Liver (tissue), 9 donors: ENCODE measurements around the gene RCAN2. TPM values are rescaled to one million over a fixed set of nuclear protein-coding genes. Genes with fewer than 3 reads are reported as not detected.

Source experiments
- DNase-seq: peaks from one replicate; pipeline ENCODE4 v3.0.0-alpha.2; 2017; ENCODE audit warnings: low spot score
- H3K27ac ChIP-seq, 2 donors: one replicate each; pipeline ENCODE4 v1.7.0; 2013; ENCODE audit warnings: inconsistent platforms in 2 of 2, low read length in 2 of 2, control low read depth in 1 of 2, low read depth in 1 of 2, mild to moderate bottlenecking in 1 of 2
- H3K27me3 ChIP-seq, 4 donors: one replicate each; pipeline versions ENCODE4 v1.6.1 to v1.7.0; 2013; ENCODE audit warnings: low read length in 3 of 4, inconsistent platforms in 1 of 4, mild to moderate bottlenecking in 1 of 4, moderate library complexity in 1 of 4; ENCODE audit not compliant: control insufficient read depth in 4 of 4, insufficient read depth in 4 of 4
- H3K36me3 ChIP-seq, 4 donors: one replicate each; pipeline versions ENCODE4 v1.6.1 to v1.7.0; 2013; ENCODE audit warnings: low read length in 3 of 4, mild to moderate bottlenecking in 3 of 4, low read depth in 1 of 4, moderate library complexity in 1 of 4; ENCODE audit not compliant: control insufficient read depth in 4 of 4, insufficient read depth in 3 of 4
- H3K4me1 ChIP-seq, 4 donors: one replicate each; pipeline versions ENCODE4 v1.6.1 to v1.7.0; 2013; ENCODE audit warnings: low read length in 3 of 4, mild to moderate bottlenecking in 3 of 4, moderate library complexity in 1 of 4; ENCODE audit not compliant: control insufficient read depth in 4 of 4, insufficient read depth in 4 of 4
- H3K4me3 ChIP-seq, 3 donors: one replicate each; pipeline versions ENCODE4 v1.6.1 to v1.7.0; 2013; ENCODE audit warnings: low read length in 3 of 3, control low read depth in 1 of 3, low read depth in 1 of 3, mild to moderate bottlenecking in 1 of 3
- H3K9ac ChIP-seq, 2 donors: one replicate each; pipeline ENCODE4 v1.7.0; 2013; ENCODE audit warnings: low read length in 2 of 2, mild to moderate bottlenecking in 2 of 2, moderate library complexity in 2 of 2, control low read depth in 1 of 2, low read depth in 1 of 2
- H3K9me3 ChIP-seq, 4 donors: one replicate each; pipeline versions ENCODE4 v1.6.1 to v1.7.0; 2013; ENCODE audit warnings: low read length in 3 of 4; ENCODE audit not compliant: control insufficient read depth in 4 of 4
- EGR1 ChIP-seq, 2 donors: IDR thresholded peaks; 2 replicates each; pipeline ENCODE4 v1.6.1; 2016 to 2018; ENCODE audit warnings: antibody characterized with exemption in 2 of 2, low read depth in 2 of 2
- FOXA1 ChIP-seq: IDR thresholded peaks from 2 replicates; pipeline ENCODE4 v1.6.1; 2016; ENCODE audit warnings: antibody characterized with exemption
- FOXA2 ChIP-seq: IDR thresholded peaks from 2 replicates; pipeline ENCODE4 v1.6.1; 2016; ENCODE audit warnings: antibody characterized with exemption
- GABPA ChIP-seq, 2 donors: IDR thresholded peaks in 1 of 2; conservative IDR thresholded peaks in 1 of 2; 2 replicates each; pipeline ENCODE4 v1.6.1; 2016; ENCODE audit warnings: antibody characterized with exemption in 2 of 2, mild to moderate bottlenecking in 1 of 2, moderate library complexity in 1 of 2
- HNF4A ChIP-seq, 2 donors: conservative IDR thresholded peaks; 2 replicates each; pipeline ENCODE4 v1.6.1; 2016; ENCODE audit warnings: antibody characterized with exemption in 2 of 2, mild to moderate bottlenecking in 2 of 2
- HNF4G ChIP-seq: IDR thresholded peaks from 2 replicates; pipeline ENCODE4 v1.6.1; 2016; ENCODE audit warnings: antibody characterized with exemption
- JUND ChIP-seq, 2 donors: IDR thresholded peaks; 2 replicates each; pipeline ENCODE4 v1.6.1; 2016; ENCODE audit warnings: antibody characterized with exemption in 2 of 2
- NR2F2 ChIP-seq: IDR thresholded peaks from 2 replicates; pipeline ENCODE4 v1.6.1; 2016; ENCODE audit warnings: antibody characterized with exemption
- RAD21 ChIP-seq, 2 donors: IDR thresholded peaks; 2 replicates each; pipeline ENCODE4 v1.6.1; 2016; ENCODE audit warnings: antibody characterized with exemption in 2 of 2, mild to moderate bottlenecking in 2 of 2
- RXRA ChIP-seq, 2 donors: IDR thresholded peaks; 2 replicates each; pipeline ENCODE4 v1.6.1; 2017 to 2018; ENCODE audit warnings: antibody characterized with exemption in 2 of 2, mild to moderate bottlenecking in 1 of 2
- SP1 ChIP-seq: IDR thresholded peaks from 2 replicates; pipeline ENCODE4 v1.6.1; 2018; ENCODE audit warnings: antibody characterized with exemption, mild to moderate bottlenecking
- TAF1 ChIP-seq: conservative IDR thresholded peaks from 2 replicates; pipeline ENCODE4 v1.6.1; 2016; ENCODE audit warnings: antibody characterized with exemption, mild to moderate bottlenecking
- YY1 ChIP-seq: IDR thresholded peaks from 2 replicates; pipeline ENCODE4 v1.6.1; 2016; ENCODE audit warnings: antibody characterized with exemption, mild to moderate bottlenecking
- WGBS: extraction: QIAGEN DNeasy Blood & Tissue Kit; methylation state at CpG from one replicate; pipeline ENCODE4 v1.1.7; 2013; 5-methylcytosine and 5-hydroxymethylcytosine counted together
- polyA plus RNA-seq, 2 donors: library from polyadenylated mRNA; stranded (reverse) in 1 of 2; unstranded in 1 of 2; fragments of 200-250 nt in 1 of 2; fragments of >200 nt in 1 of 2; fragmentation: Nextera tagmentation in 1 of 2; extraction: Ambion mirVana in 1 of 2; gene quantifications; one replicate each; pipeline versions ENCODE4 v1.2.1 to v1.2.3, GENCODE V29; 2013 to 2015
- total RNA-seq, 2 donors: library from RNA; depleted of rRNA; stranded (reverse); fragments of >200 nt; gene quantifications; one replicate each; pipeline ENCODE4 v1.2.3, GENCODE V29; 2014
- TF ChIP-seq, protein P1 (sequence below): fragments of 150-350 bp; IDR thresholded peaks from 2 replicates; pipeline ENCODE4 v1.5.1; 2017; ENCODE audit warnings: improper control_type of control experiment, low read depth, low read length; ENCODE audit not compliant: missing input control
- TF ChIP-seq, protein P2 (sequence below): IDR thresholded peaks from 2 replicates; pipeline ENCODE4 v1.6.1; 2016; ENCODE audit warnings: antibody characterized with exemption, mild to moderate bottlenecking
- TF ChIP-seq, protein P3 (sequence below): IDR thresholded peaks from 2 replicates; pipeline ENCODE4 v1.6.1; 2016; ENCODE audit warnings: antibody characterized with exemption
- TF ChIP-seq, protein P4 (sequence below): IDR thresholded peaks from 2 replicates; pipeline ENCODE4 v1.6.1; 2016; ENCODE audit warnings: antibody characterized with exemption
- donor health status: healthy.
- donor health status: healthy.
- donor health status: healthy.
- donor health status: healthy.
- donor health status: healthy.

RCAN2 gene
- total and polyA plus RNA-seq, 4 donors: 0.19 to 8.2 (median 2.4) TPM

DNA sequence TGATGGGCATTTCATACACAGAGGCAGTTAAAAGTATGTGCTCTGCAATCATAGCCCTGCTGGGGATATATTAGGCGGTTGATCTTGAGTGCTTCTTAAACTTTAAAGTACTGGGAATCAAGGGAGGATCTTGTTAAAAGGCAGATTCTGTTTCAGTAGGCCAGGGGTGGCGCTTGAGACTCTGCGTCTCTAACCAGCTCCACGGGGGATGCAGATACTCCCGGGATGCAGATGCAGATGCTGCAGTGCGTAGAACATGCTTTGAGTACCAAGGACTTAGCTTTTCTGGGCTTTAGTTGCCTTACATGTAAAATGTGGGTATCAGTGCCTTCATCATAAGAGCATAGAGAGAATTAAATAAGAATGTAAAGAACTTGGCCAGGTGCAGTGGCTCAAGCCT lies 276.0 kb downstream of the RCAN2 start:
- Histone ChIP-seq H3K9me3 (no peaks in the 10 kb centered on the region), H3K4me1 (peaks cover 0 to 2% (median 0%) of the 10 kb centered on the region in 4 donors), H3K4me3 (no peak overlapping the region), H3K27me3 (no peaks in the 10 kb centered on the region), H3K9ac (no peak overlapping the region), H3K27ac (no peak overlapping the region), H3K36me3 (no peaks in the 10 kb centered on the region)
- DNase-seq: no peak
- TF ChIP-seq FOXA1 (no peak), HNF4A (conservative IDR thresholded peaks at IDR 0.05) (no peak), EGR1 (IDR thresholded peaks at IDR 0.05; ENCODE audit: low read depth in 2 of 2) (no peak), RAD21 (IDR thresholded peaks at IDR 0.05) (no peak), RXRA (IDR thresholded peaks at IDR 0.05) (no peak), YY1 (no peak), TAF1 (no peak), NR2F2 (no peak), JUND (IDR thresholded peaks at IDR 0.05) (no peak), HNF4G (no peak), GABPA (IDR thresholded peaks at IDR 0.05 in 1 of 2, conservative IDR thresholded peaks at IDR 0.05 in 1 of 2) (no peak), FOXA2 (no peak)
- TF ChIP-seq, protein P1, sequence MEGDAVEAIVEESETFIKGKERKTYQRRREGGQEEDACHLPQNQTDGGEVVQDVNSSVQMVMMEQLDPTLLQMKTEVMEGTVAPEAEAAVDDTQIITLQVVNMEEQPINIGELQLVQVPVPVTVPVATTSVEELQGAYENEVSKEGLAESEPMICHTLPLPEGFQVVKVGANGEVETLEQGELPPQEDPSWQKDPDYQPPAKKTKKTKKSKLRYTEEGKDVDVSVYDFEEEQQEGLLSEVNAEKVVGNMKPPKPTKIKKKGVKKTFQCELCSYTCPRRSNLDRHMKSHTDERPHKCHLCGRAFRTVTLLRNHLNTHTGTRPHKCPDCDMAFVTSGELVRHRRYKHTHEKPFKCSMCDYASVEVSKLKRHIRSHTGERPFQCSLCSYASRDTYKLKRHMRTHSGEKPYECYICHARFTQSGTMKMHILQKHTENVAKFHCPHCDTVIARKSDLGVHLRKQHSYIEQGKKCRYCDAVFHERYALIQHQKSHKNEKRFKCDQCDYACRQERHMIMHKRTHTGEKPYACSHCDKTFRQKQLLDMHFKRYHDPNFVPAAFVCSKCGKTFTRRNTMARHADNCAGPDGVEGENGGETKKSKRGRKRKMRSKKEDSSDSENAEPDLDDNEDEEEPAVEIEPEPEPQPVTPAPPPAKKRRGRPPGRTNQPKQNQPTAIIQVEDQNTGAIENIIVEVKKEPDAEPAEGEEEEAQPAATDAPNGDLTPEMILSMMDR: no peak
- TF ChIP-seq, protein P2, sequence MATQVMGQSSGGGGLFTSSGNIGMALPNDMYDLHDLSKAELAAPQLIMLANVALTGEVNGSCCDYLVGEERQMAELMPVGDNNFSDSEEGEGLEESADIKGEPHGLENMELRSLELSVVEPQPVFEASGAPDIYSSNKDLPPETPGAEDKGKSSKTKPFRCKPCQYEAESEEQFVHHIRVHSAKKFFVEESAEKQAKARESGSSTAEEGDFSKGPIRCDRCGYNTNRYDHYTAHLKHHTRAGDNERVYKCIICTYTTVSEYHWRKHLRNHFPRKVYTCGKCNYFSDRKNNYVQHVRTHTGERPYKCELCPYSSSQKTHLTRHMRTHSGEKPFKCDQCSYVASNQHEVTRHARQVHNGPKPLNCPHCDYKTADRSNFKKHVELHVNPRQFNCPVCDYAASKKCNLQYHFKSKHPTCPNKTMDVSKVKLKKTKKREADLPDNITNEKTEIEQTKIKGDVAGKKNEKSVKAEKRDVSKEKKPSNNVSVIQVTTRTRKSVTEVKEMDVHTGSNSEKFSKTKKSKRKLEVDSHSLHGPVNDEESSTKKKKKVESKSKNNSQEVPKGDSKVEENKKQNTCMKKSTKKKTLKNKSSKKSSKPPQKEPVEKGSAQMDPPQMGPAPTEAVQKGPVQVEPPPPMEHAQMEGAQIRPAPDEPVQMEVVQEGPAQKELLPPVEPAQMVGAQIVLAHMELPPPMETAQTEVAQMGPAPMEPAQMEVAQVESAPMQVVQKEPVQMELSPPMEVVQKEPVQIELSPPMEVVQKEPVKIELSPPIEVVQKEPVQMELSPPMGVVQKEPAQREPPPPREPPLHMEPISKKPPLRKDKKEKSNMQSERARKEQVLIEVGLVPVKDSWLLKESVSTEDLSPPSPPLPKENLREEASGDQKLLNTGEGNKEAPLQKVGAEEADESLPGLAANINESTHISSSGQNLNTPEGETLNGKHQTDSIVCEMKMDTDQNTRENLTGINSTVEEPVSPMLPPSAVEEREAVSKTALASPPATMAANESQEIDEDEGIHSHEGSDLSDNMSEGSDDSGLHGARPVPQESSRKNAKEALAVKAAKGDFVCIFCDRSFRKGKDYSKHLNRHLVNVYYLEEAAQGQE: no peak
- WGBS: 82% methylated on average over 6 of the region's 6 CpGs

DNA sequence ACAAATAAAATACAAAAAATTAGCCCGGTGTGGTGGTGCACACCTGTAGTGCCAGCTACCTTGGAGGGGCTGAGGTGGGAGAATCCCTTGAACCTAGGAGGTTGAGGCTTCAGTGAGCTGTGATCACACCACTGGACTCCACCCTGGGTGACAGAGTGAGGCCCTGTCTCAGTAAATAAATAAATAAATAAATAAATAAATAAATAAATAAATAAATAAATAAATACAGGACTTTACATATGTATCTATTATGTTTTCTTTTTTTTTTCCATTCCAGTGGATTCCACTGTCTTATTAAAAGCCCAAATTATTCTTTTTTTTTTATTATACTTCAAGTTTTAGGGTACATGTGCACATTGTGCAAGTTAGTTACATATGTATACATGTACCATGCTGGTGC lies 279.3 kb downstream of the RCAN2 start:
- H3K27ac ChIP-seq: no peak overlapping the region
- no peak overlapping the region for H3K9ac ChIP-seq
- H3K4me1 ChIP-seq: peaks cover 0 to 2% (median 0%) of the 10 kb centered on the region in 4 donors
- no peaks in the 10 kb centered on the region for H3K27me3 ChIP-seq
- 97% methylated on average over 1 of the region's 1 CpG for WGBS
- H3K4me3 ChIP-seq: no peak overlapping the region
- H3K9me3 ChIP-seq: no peaks in the 10 kb centered on the region
- H3K36me3 ChIP-seq: no peaks in the 10 kb centered on the region
- DNase-seq: no peak
- TF ChIP-seq, protein P2: no peak
- TF ChIP-seq, protein P3, sequence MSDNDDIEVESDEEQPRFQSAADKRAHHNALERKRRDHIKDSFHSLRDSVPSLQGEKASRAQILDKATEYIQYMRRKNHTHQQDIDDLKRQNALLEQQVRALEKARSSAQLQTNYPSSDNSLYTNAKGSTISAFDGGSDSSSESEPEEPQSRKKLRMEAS: no peak
- TF ChIP-seq YY1 (no peak), RAD21 (IDR thresholded peaks at IDR 0.05) (no peak), SP1 (no peak), EGR1 (IDR thresholded peaks at IDR 0.05; ENCODE audit: low read depth in 2 of 2) (no peak), HNF4G (no peak), GABPA (IDR thresholded peaks at IDR 0.05 in 1 of 2, conservative IDR thresholded peaks at IDR 0.05 in 1 of 2) (no peak), RXRA (IDR thresholded peaks at IDR 0.05) (no peak), FOXA1 (no peak), JUND (IDR thresholded peaks at IDR 0.05) (no peak), NR2F2 (no peak), HNF4A (conservative IDR thresholded peaks at IDR 0.05) (no peak)
- TF ChIP-seq, protein P4, sequence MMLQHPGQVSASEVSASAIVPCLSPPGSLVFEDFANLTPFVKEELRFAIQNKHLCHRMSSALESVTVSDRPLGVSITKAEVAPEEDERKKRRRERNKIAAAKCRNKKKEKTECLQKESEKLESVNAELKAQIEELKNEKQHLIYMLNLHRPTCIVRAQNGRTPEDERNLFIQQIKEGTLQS: no peak
- TF ChIP-seq, protein P1: no peak
